ENCODE measurements around the gene H3-3A. TPM values are rescaled to one million over a fixed set of nuclear protein-coding genes. Genes with fewer than 3 reads are reported as not detected.
A peak's percentile ranks its signal among the peaks of the same experiment; 100 is the strongest.

The H3-3A gene
- total RNA-seq, 4 donors from 2014 or later = 358 to 544 (median 443) TPM

GRCh38 chr1:226100436-226101391 is 38.2 kb downstream of the H3-3A start:
- no peaks in the 10 kb centered on the region for H3K36me3 ChIP-seq
- 12 to 14% methylated on average over 24 to 30 of the region's 32 CpGs for WGBS, 2 donors
- TF ChIP-seq POLR2A (IDR thresholded peaks at IDR 0.05) = no peak
- TF ChIP-seq, protein P1, sequence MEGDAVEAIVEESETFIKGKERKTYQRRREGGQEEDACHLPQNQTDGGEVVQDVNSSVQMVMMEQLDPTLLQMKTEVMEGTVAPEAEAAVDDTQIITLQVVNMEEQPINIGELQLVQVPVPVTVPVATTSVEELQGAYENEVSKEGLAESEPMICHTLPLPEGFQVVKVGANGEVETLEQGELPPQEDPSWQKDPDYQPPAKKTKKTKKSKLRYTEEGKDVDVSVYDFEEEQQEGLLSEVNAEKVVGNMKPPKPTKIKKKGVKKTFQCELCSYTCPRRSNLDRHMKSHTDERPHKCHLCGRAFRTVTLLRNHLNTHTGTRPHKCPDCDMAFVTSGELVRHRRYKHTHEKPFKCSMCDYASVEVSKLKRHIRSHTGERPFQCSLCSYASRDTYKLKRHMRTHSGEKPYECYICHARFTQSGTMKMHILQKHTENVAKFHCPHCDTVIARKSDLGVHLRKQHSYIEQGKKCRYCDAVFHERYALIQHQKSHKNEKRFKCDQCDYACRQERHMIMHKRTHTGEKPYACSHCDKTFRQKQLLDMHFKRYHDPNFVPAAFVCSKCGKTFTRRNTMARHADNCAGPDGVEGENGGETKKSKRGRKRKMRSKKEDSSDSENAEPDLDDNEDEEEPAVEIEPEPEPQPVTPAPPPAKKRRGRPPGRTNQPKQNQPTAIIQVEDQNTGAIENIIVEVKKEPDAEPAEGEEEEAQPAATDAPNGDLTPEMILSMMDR (IDR thresholded peaks at IDR 0.05) = no peak
- intact Hi-C loops (cut with DNase I) = no loop called here
- no peaks in the 10 kb centered on the region for H3K9me3 ChIP-seq
- no peaks in the 10 kb centered on the region for H3K27me3 ChIP-seq
- peak overlapping the region in 3 of 4 donors; percentile 34 to 62 (median 44) for H3K27ac ChIP-seq
- H3K4me3 ChIP-seq = peak overlapping the region; percentile 21 to 65 (median 46)
- peaks cover 5 to 41% (median 12%) of the 10 kb centered on the region in 3 donors for H3K4me1 ChIP-seq
- no peak for DNase-seq

GRCh38 chr1:226104671-226105121 is 42.2 kb downstream of the H3-3A start:
- intact Hi-C loops (cut with DNase I) = no loop called here
- H3K36me3 ChIP-seq = no peaks in the 10 kb centered on the region

DNA sequence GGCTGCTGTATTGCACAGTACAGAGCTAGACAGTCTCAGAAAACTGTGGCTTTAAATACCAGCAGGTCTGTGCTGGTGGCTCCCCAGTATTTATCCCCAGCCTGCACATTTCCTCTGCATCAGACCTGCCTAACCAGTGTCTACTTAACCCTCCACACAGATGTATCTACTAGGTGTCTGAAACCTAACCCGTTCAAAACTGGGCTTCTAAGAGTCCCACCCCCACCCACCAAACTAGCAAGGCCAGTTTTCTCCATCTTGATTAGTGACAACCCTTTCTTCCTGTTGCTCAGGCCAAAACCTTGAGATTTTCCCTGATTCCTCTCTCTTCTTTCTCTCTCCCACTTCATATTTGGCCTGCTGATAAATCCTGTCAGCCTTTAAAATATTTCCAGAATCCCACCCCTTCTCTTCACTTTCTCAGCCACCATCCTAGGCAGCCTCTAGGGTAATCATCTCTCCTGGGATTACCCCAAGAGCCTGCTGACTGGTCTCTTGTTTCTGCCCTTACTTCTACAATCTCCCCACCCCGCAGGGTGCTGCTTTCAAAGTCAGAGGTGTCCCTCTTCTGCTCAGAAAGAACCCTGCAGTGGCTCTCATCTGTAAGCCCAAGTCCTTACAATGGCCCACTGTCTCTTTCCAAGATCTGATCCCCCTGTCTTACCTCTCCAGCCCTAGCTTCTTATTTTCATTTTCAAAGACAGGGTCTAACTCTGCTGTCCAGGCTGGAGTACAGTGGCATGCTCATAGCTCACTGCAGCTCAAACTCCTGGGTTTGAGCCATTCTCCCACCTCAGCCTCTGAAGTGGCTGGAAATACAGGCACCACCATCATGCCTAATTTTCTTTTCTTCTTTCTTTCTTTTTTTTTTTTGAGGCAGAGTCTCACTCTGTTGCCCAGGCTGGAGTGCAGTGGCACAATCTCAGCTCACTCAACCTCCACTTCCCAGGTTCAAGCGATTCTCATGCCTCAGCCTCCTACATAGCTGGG is 45.2 kb downstream of the H3-3A start:
- Histone ChIP-seq H3K4me1 (peaks cover 13 to 61% (median 22%) of the 10 kb centered on the region in 3 donors), H3K27ac (peak overlapping the region; percentile 6 to 97 (median 81)), H3K27me3 (no peaks in the 10 kb centered on the region), H3K36me3 (no peaks in the 10 kb centered on the region), H3K4me3 (no peak overlapping the region), H3K9me3 (no peaks in the 10 kb centered on the region)
- intact Hi-C loops (cut with DNase I) = no loop called here
- 66 to 67% methylated on average over 3 of the region's 3 CpGs for WGBS, 2 donors
- TF ChIP-seq POLR2A (IDR thresholded peaks at IDR 0.05) = no peak
- TF ChIP-seq, protein P1 (IDR thresholded peaks at IDR 0.05) = no peak
- no peak for DNase-seq

More at GRCh38 chr1:226104671-226105121, 42.2 kb downstream of the H3-3A start:
- no peak overlapping the region for H3K27ac ChIP-seq
- no peak for TF ChIP-seq POLR2A (IDR thresholded peaks at IDR 0.05)
- TF ChIP-seq, protein P1 (IDR thresholded peaks at IDR 0.05) = no peak
- DNase-seq = no peak
- H3K9me3 ChIP-seq = no peaks in the 10 kb centered on the region
- 72 to 83% methylated on average over 8 of the region's 8 CpGs for WGBS, 2 donors
- no peak overlapping the region for H3K4me3 ChIP-seq
- H3K27me3 ChIP-seq = no peaks in the 10 kb centered on the region
- H3K4me1 ChIP-seq = peaks cover 12 to 57% (median 14%) of the 10 kb centered on the region in 3 donors

GRCh38 chr1:226108935-226109828 is 46.7 kb downstream of the H3-3A start:
- peak overlapping the region; percentile 95 to 97 (median 96) for H3K27ac ChIP-seq
- intact Hi-C loops (cut with DNase I) = no loop called here
- peak in 1 of 4 donors; percentile 19 for TF ChIP-seq POLR2A (IDR thresholded peaks at IDR 0.05)
- TF ChIP-seq, protein P1 (IDR thresholded peaks at IDR 0.05) = no peak
- peak overlapping the region; percentile 63 to 93 (median 74) for H3K4me3 ChIP-seq
- no peak for DNase-seq
- WGBS, 2 donors = 22 to 38% methylated on average over 11 to 18 of the region's 23 CpGs
- H3K9me3 ChIP-seq = no peaks in the 10 kb centered on the region
- H3K4me1 ChIP-seq = peaks cover 13 to 54% (median 22%) of the 10 kb centered on the region in 3 donors
- no peaks in the 10 kb centered on the region for H3K27me3 ChIP-seq
- no peaks in the 10 kb centered on the region for H3K36me3 ChIP-seq
